Liver (tissue), 9 donors: ENCODE results near the gene GLRX3. TPM values are rescaled to one million over a fixed set of nuclear protein-coding genes. Genes with fewer than 3 reads are reported as not detected.
A peak's percentile ranks its signal among the peaks of the same experiment; 100 is the strongest.
"Not testable (repeated sequence)": the region's sequence is repeated elsewhere in the genome, so short reads cannot be mapped to it uniquely, and the experiment has no call there.

Experiments
- DNase-seq: peaks from one replicate; pipeline ENCODE4 v3.0.0-alpha.2; 2017; ENCODE audit warnings: low spot score
- H3K27ac ChIP-seq, 2 donors: one replicate each; pipeline ENCODE4 v1.7.0; 2013; ENCODE audit warnings: inconsistent platforms in 2 of 2, low read length in 2 of 2, control low read depth in 1 of 2, low read depth in 1 of 2, mild to moderate bottlenecking in 1 of 2
- H3K27me3 ChIP-seq, 4 donors: one replicate each; pipeline versions ENCODE4 v1.6.1 to v1.7.0; 2013; ENCODE audit warnings: low read length in 3 of 4, inconsistent platforms in 1 of 4, mild to moderate bottlenecking in 1 of 4, moderate library complexity in 1 of 4; ENCODE audit not compliant: control insufficient read depth in 4 of 4, insufficient read depth in 4 of 4
- H3K36me3 ChIP-seq, 4 donors: one replicate each; pipeline versions ENCODE4 v1.6.1 to v1.7.0; 2013; ENCODE audit warnings: low read length in 3 of 4, mild to moderate bottlenecking in 3 of 4, low read depth in 1 of 4, moderate library complexity in 1 of 4; ENCODE audit not compliant: control insufficient read depth in 4 of 4, insufficient read depth in 3 of 4
- H3K4me1 ChIP-seq, 4 donors: one replicate each; pipeline versions ENCODE4 v1.6.1 to v1.7.0; 2013; ENCODE audit warnings: low read length in 3 of 4, mild to moderate bottlenecking in 3 of 4, moderate library complexity in 1 of 4; ENCODE audit not compliant: control insufficient read depth in 4 of 4, insufficient read depth in 4 of 4
- H3K4me3 ChIP-seq, 3 donors: one replicate each; pipeline versions ENCODE4 v1.6.1 to v1.7.0; 2013; ENCODE audit warnings: low read length in 3 of 3, control low read depth in 1 of 3, low read depth in 1 of 3, mild to moderate bottlenecking in 1 of 3
- H3K9ac ChIP-seq, 2 donors: one replicate each; pipeline ENCODE4 v1.7.0; 2013; ENCODE audit warnings: low read length in 2 of 2, mild to moderate bottlenecking in 2 of 2, moderate library complexity in 2 of 2, control low read depth in 1 of 2, low read depth in 1 of 2
- H3K9me3 ChIP-seq, 4 donors: one replicate each; pipeline versions ENCODE4 v1.6.1 to v1.7.0; 2013; ENCODE audit warnings: low read length in 3 of 4; ENCODE audit not compliant: control insufficient read depth in 4 of 4
- EGR1 ChIP-seq, 2 donors: IDR thresholded peaks; 2 replicates each; pipeline ENCODE4 v1.6.1; 2016 to 2018; ENCODE audit warnings: antibody characterized with exemption in 2 of 2, low read depth in 2 of 2
- FOXA1 ChIP-seq: IDR thresholded peaks from 2 replicates; pipeline ENCODE4 v1.6.1; 2016; ENCODE audit warnings: antibody characterized with exemption
- FOXA2 ChIP-seq: IDR thresholded peaks from 2 replicates; pipeline ENCODE4 v1.6.1; 2016; ENCODE audit warnings: antibody characterized with exemption
- GABPA ChIP-seq, 2 donors: IDR thresholded peaks in 1 of 2; conservative IDR thresholded peaks in 1 of 2; 2 replicates each; pipeline ENCODE4 v1.6.1; 2016; ENCODE audit warnings: antibody characterized with exemption in 2 of 2, mild to moderate bottlenecking in 1 of 2, moderate library complexity in 1 of 2
- HNF4A ChIP-seq, 2 donors: conservative IDR thresholded peaks; 2 replicates each; pipeline ENCODE4 v1.6.1; 2016; ENCODE audit warnings: antibody characterized with exemption in 2 of 2, mild to moderate bottlenecking in 2 of 2
- HNF4G ChIP-seq: IDR thresholded peaks from 2 replicates; pipeline ENCODE4 v1.6.1; 2016; ENCODE audit warnings: antibody characterized with exemption
- JUND ChIP-seq, 2 donors: IDR thresholded peaks; 2 replicates each; pipeline ENCODE4 v1.6.1; 2016; ENCODE audit warnings: antibody characterized with exemption in 2 of 2
- NR2F2 ChIP-seq: IDR thresholded peaks from 2 replicates; pipeline ENCODE4 v1.6.1; 2016; ENCODE audit warnings: antibody characterized with exemption
- RAD21 ChIP-seq, 2 donors: IDR thresholded peaks; 2 replicates each; pipeline ENCODE4 v1.6.1; 2016; ENCODE audit warnings: antibody characterized with exemption in 2 of 2, mild to moderate bottlenecking in 2 of 2
- RXRA ChIP-seq, 2 donors: IDR thresholded peaks; 2 replicates each; pipeline ENCODE4 v1.6.1; 2017 to 2018; ENCODE audit warnings: antibody characterized with exemption in 2 of 2, mild to moderate bottlenecking in 1 of 2
- SP1 ChIP-seq: IDR thresholded peaks from 2 replicates; pipeline ENCODE4 v1.6.1; 2018; ENCODE audit warnings: antibody characterized with exemption, mild to moderate bottlenecking
- TAF1 ChIP-seq: conservative IDR thresholded peaks from 2 replicates; pipeline ENCODE4 v1.6.1; 2016; ENCODE audit warnings: antibody characterized with exemption, mild to moderate bottlenecking
- YY1 ChIP-seq: IDR thresholded peaks from 2 replicates; pipeline ENCODE4 v1.6.1; 2016; ENCODE audit warnings: antibody characterized with exemption, mild to moderate bottlenecking
- WGBS: extraction: QIAGEN DNeasy Blood & Tissue Kit; methylation state at CpG from one replicate; pipeline ENCODE4 v1.1.7; 2013; 5-methylcytosine and 5-hydroxymethylcytosine counted together
- polyA plus RNA-seq, 2 donors: library from polyadenylated mRNA; stranded (reverse) in 1 of 2; unstranded in 1 of 2; fragments of 200-250 nt in 1 of 2; fragments of >200 nt in 1 of 2; fragmentation: Nextera tagmentation in 1 of 2; extraction: Ambion mirVana in 1 of 2; gene quantifications; one replicate each; pipeline versions ENCODE4 v1.2.1 to v1.2.3, GENCODE V29; 2013 to 2015
- total RNA-seq, 2 donors: library from RNA; depleted of rRNA; stranded (reverse); fragments of >200 nt; gene quantifications; one replicate each; pipeline ENCODE4 v1.2.3, GENCODE V29; 2014
- TF ChIP-seq, protein P1 (sequence below): IDR thresholded peaks from 2 replicates; pipeline ENCODE4 v1.6.1; 2016; ENCODE audit warnings: antibody characterized with exemption
- TF ChIP-seq, protein P2 (sequence below): IDR thresholded peaks from 2 replicates; pipeline ENCODE4 v1.6.1; 2016; ENCODE audit warnings: antibody characterized with exemption
- TF ChIP-seq, protein P3 (sequence below): fragments of 150-350 bp; IDR thresholded peaks from 2 replicates; pipeline ENCODE4 v1.5.1; 2017; ENCODE audit warnings: improper control_type of control experiment, low read depth, low read length; ENCODE audit not compliant: missing input control
- TF ChIP-seq, protein P4 (sequence below): IDR thresholded peaks from 2 replicates; pipeline ENCODE4 v1.6.1; 2016; ENCODE audit warnings: antibody characterized with exemption
- TF ChIP-seq, protein P5 (sequence below): IDR thresholded peaks from 2 replicates; pipeline ENCODE4 v1.6.1; 2016; ENCODE audit warnings: antibody characterized with exemption, mild to moderate bottlenecking
- donor health status: healthy.
- donor health status: healthy.
- donor health status: healthy.
- donor health status: healthy.
- donor health status: healthy.

GLRX3 gene
- 10 to 100 TPM; 24.0 to 25.3 TPM for total RNA-seq
- 10 to 100 TPM; 31.7 to 34.0 TPM for polyA plus RNA-seq

DNA sequence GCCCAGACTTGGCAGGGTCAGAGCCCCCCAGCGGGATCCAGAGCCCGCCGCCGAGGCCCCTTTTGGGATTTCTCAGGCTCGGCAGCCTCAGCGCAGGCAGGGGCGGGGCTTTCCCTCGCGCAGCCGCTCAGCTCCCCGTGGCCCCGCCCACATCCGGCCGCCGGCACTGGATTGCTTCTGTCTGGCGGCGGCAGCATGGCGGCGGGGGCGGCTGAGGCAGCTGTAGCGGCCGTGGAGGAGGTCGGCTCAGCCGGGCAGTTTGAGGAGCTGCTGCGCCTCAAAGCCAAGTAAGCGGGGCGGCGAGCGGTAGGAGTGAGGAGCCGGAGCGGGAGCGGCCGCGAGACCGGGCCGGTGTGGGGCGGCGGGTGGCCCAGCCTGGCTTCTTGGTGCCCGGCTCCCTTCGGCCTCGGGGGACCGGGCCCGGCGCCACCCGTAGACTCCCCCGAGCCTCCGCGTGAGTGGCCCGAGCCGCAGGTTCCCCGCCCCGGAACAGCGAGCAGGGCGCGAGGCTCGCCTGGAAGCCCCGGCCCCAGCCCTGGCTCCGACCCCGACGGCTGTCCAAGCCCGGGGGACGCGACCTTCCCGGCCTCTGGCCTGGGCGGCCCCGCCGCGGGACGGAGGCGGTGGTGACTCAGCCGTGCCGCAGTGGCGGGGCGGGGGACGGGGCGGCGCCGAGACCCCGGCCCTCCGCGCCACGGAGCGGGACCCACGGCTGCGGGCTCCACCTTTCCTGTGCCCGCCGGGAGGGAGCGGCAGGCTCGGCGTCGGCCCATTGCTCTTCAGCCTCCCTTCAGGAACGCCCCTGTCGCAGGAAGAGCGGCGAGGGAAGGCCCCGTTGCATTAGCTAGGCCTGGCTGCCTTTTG is at the start of gene GLRX3:
GLRX3 (plus strand) TSS at position 166 of the 864 bp plus-strand sequence; CDS start at position 196, 30 bp downstream.
- peak; percentile 87 for DNase-seq
- TF ChIP-seq GABPA (IDR thresholded peaks at IDR 0.05 in 1 of 2, conservative IDR thresholded peaks at IDR 0.05 in 1 of 2), result peak in 1 of 2 donors; percentile 70
- TF ChIP-seq SP1, result peak; percentile 44
- TF ChIP-seq YY1, result peak; percentile 91
- TF ChIP-seq FOXA2, result no peak
- peak; percentile 55 for TF ChIP-seq EGR1 (IDR thresholded peaks at IDR 0.05; ENCODE audit: low read depth in 2 of 2)
- Histone ChIP-seq H3K4me3 (peak within 1 kb of the TSS; percentile 88 to 99 (median 94)), H3K9me3 (no peaks in the 10 kb centered on the region), H3K27me3 (no peaks in the 10 kb centered on the region), H3K9ac (peak within 1 kb of the TSS; percentile 53 to 82), H3K27ac (peak within 1 kb of the TSS; percentile 86 to 94), H3K36me3 (no peaks in the 10 kb centered on the region), H3K4me1 (peaks cover 7 to 28% (median 21%) of the 10 kb centered on the region in 4 donors)
- WGBS, result under 1% methylated on average over 96 of the region's 96 CpGs

DNA sequence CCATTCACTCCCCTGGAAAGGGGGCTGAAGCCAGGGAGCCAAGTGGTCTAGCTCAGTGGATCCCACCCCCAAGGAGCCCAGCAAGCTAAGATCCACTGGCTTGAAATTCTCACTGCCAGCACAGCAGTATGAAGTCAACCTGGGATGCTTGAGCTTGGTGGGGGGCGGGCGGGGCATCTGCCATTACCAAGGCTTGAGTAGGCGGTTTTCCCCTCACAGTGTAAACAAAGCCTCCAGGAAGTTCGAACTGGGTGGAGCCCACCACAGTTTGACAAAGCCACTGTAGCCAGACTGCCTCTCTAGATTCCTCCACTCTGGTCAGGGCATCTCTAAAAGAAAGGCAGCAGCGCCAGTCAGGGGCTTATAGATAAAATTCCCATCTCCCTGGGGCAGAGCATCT is 45.6 kb upstream of the GLRX3 start:
- not testable (repeated sequence) for H3K27ac ChIP-seq, H3K9me3 ChIP-seq, H3K36me3 ChIP-seq, H3K4me3 ChIP-seq, DNase-seq, H3K4me1 ChIP-seq, H3K27me3 ChIP-seq, H3K9ac ChIP-seq
- 91% methylated on average over 5 of the region's 5 CpGs for WGBS

DNA sequence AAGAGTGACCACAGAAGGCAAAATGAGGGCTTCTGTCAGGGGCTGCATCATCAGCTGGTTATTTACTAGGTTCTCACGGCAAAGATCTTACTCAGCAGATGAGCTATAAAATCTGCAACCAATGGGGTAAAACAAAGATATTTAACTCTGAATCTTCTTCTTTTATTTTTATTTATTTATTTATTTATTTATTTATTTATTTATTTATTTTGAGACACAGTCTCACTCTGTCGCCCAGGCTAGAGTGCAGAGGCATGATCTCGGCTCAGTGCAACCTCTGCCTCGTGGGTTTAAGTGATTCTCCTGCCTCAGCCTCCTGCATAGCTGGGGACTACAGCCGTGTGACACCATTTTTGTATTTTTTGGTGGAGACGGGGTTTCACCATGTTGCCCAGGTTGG is 36.8 kb upstream of the GLRX3 start:
- no peaks in the 10 kb centered on the region for H3K4me1 ChIP-seq
- no peaks in the 10 kb centered on the region for H3K9me3 ChIP-seq
- H3K36me3 ChIP-seq, result peaks cover 0 to 2% (median 0%) of the 10 kb centered on the region in 4 donors
- no peak for TF ChIP-seq HNF4A (conservative IDR thresholded peaks at IDR 0.05)
- TF ChIP-seq TAF1, result no peak
- no peak for TF ChIP-seq SP1
- TF ChIP-seq, protein P1, sequence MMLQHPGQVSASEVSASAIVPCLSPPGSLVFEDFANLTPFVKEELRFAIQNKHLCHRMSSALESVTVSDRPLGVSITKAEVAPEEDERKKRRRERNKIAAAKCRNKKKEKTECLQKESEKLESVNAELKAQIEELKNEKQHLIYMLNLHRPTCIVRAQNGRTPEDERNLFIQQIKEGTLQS, result no peak
- TF ChIP-seq RAD21 (IDR thresholded peaks at IDR 0.05), result no peak
- TF ChIP-seq HNF4G, result no peak
- TF ChIP-seq, protein P2, sequence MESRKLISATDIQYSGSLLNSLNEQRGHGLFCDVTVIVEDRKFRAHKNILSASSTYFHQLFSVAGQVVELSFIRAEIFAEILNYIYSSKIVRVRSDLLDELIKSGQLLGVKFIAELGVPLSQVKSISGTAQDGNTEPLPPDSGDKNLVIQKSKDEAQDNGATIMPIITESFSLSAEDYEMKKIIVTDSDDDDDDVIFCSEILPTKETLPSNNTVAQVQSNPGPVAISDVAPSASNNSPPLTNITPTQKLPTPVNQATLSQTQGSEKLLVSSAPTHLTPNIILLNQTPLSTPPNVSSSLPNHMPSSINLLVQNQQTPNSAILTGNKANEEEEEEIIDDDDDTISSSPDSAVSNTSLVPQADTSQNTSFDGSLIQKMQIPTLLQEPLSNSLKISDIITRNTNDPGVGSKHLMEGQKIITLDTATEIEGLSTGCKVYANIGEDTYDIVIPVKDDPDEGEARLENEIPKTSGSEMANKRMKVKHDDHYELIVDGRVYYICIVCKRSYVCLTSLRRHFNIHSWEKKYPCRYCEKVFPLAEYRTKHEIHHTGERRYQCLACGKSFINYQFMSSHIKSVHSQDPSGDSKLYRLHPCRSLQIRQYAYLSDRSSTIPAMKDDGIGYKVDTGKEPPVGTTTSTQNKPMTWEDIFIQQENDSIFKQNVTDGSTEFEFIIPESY, result no peak
- no peak for TF ChIP-seq FOXA2
- TF ChIP-seq RXRA (IDR thresholded peaks at IDR 0.05), result no peak
- TF ChIP-seq EGR1 (IDR thresholded peaks at IDR 0.05; ENCODE audit: low read depth in 2 of 2), result no peak
- TF ChIP-seq, protein P3, sequence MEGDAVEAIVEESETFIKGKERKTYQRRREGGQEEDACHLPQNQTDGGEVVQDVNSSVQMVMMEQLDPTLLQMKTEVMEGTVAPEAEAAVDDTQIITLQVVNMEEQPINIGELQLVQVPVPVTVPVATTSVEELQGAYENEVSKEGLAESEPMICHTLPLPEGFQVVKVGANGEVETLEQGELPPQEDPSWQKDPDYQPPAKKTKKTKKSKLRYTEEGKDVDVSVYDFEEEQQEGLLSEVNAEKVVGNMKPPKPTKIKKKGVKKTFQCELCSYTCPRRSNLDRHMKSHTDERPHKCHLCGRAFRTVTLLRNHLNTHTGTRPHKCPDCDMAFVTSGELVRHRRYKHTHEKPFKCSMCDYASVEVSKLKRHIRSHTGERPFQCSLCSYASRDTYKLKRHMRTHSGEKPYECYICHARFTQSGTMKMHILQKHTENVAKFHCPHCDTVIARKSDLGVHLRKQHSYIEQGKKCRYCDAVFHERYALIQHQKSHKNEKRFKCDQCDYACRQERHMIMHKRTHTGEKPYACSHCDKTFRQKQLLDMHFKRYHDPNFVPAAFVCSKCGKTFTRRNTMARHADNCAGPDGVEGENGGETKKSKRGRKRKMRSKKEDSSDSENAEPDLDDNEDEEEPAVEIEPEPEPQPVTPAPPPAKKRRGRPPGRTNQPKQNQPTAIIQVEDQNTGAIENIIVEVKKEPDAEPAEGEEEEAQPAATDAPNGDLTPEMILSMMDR, result no peak
- TF ChIP-seq, protein P4, sequence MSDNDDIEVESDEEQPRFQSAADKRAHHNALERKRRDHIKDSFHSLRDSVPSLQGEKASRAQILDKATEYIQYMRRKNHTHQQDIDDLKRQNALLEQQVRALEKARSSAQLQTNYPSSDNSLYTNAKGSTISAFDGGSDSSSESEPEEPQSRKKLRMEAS, result no peak
- TF ChIP-seq, protein P5, sequence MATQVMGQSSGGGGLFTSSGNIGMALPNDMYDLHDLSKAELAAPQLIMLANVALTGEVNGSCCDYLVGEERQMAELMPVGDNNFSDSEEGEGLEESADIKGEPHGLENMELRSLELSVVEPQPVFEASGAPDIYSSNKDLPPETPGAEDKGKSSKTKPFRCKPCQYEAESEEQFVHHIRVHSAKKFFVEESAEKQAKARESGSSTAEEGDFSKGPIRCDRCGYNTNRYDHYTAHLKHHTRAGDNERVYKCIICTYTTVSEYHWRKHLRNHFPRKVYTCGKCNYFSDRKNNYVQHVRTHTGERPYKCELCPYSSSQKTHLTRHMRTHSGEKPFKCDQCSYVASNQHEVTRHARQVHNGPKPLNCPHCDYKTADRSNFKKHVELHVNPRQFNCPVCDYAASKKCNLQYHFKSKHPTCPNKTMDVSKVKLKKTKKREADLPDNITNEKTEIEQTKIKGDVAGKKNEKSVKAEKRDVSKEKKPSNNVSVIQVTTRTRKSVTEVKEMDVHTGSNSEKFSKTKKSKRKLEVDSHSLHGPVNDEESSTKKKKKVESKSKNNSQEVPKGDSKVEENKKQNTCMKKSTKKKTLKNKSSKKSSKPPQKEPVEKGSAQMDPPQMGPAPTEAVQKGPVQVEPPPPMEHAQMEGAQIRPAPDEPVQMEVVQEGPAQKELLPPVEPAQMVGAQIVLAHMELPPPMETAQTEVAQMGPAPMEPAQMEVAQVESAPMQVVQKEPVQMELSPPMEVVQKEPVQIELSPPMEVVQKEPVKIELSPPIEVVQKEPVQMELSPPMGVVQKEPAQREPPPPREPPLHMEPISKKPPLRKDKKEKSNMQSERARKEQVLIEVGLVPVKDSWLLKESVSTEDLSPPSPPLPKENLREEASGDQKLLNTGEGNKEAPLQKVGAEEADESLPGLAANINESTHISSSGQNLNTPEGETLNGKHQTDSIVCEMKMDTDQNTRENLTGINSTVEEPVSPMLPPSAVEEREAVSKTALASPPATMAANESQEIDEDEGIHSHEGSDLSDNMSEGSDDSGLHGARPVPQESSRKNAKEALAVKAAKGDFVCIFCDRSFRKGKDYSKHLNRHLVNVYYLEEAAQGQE, result no peak
- TF ChIP-seq YY1, result no peak
- TF ChIP-seq GABPA (IDR thresholded peaks at IDR 0.05 in 1 of 2, conservative IDR thresholded peaks at IDR 0.05 in 1 of 2), result no peak
- no peak for TF ChIP-seq FOXA1
- no peak for TF ChIP-seq NR2F2
- TF ChIP-seq JUND (IDR thresholded peaks at IDR 0.05), result no peak
- H3K27ac ChIP-seq, result no peak overlapping the region
- no peak for DNase-seq
- H3K4me3 ChIP-seq, result no peak overlapping the region
- WGBS, result 97% methylated on average over 6 of the region's 6 CpGs
- H3K27me3 ChIP-seq, result no peaks in the 10 kb centered on the region
- H3K9ac ChIP-seq, result no peak overlapping the region
